Mucosa of stomach (tissue), 1 donor: ENCODE data around the gene MORN3.

Experiments used
- H3K27me3 ChIP-seq: one replicate; pipeline ENCODE4 v1.7.0; 2013; ENCODE audit warnings: mild to moderate bottlenecking, low read length; ENCODE audit not compliant: control insufficient read depth, insufficient read depth
- H3K36me3 ChIP-seq: one replicate; pipeline ENCODE4 v1.7.0; 2013; ENCODE audit warnings: low read length; ENCODE audit not compliant: control insufficient read depth, insufficient read depth
- H3K4me1 ChIP-seq: one replicate; pipeline ENCODE4 v1.7.0; 2013; ENCODE audit warnings: mild to moderate bottlenecking, low read length; ENCODE audit not compliant: control insufficient read depth, insufficient read depth
- H3K4me3 ChIP-seq: one replicate; pipeline ENCODE4 v1.7.0; 2013; ENCODE audit warnings: low read length
- H3K9ac ChIP-seq: one replicate; pipeline ENCODE4 v1.7.0; 2013; ENCODE audit warnings: mild to moderate bottlenecking, low read length, moderate library complexity
- H3K9me3 ChIP-seq: one replicate; pipeline ENCODE4 v1.7.0; 2013; ENCODE audit warnings: mild to moderate bottlenecking, low read length, moderate library complexity; ENCODE audit not compliant: control insufficient read depth
- donor health status: Pancreatic carcinoma.

The MORN3 gene

DNA sequence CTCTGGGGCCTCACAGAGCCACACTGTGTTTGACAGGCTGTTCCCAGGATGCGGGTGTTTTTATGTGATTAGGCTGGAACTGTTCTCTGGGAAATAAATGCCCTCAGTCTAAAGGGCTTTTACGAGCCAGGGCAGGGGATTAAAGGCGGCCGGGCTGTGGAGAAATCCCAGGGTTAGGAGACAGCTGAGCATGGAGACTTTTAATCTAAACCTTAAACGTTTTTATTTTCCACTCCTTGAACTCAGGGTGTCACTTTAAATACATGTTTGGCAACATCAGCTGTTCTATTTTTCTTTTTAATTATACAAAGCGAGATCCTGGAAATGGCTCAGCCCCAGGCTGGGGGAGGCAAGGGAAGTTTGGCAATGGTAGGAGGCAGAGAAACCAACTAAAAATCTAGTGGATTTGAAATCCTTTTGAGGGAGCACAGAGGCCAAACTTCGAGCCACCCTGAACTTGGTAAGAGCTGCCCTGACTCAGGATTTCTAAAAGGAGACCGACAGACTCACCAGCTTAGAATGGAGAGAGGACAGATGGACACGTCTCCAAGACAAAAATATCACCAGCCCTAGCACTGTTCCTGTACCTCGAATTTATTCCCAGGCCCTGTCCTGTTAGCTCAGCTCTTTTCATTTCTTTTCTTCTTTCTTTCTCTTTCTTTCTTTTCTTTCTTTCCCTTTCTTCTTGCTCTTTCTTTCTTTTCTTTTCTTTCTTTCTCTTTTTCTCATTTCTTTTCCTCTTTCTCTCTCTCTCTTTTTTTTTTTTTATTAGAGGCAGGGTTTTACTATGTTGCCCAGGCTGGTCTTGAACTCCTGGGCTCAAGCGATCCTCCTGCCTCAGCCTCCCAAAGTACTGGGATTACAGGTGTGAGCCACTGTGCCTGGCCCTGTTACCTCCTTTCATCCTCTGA, 59.0 kb downstream of the MORN3 start:
- Histone ChIP-seq H3K9ac (no peak overlapping the region), H3K9me3 (no peaks in the 10 kb centered on the region), H3K36me3 (no peaks in the 10 kb centered on the region), H3K4me1 (no peaks in the 10 kb centered on the region), H3K27me3 (no peaks in the 10 kb centered on the region), H3K4me3 (no peak overlapping the region)

DNA sequence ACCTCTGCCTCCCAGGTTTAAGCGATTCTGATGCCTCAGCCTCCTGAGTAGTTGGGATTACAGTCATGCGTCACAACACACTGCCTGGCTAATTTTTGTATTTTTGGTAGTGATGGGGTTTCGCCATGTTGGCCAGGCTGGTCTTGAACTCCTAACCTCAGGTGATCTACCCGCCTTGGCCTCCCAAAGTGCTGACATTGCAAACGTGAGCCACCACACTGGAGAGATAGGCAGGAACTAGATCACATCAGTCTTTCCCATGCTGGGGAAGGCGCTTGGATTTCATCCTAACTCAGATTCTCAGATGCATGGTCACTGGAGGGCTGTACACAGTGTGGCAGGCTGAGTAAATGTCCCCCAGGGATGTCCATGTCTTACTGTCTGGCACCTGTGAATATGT, 61.2 kb downstream of the MORN3 start:
- Histone ChIP-seq H3K36me3 (no peaks in the 10 kb centered on the region), H3K9me3 (no peaks in the 10 kb centered on the region), H3K4me1 (no peaks in the 10 kb centered on the region), H3K4me3 (no peak overlapping the region), H3K27me3 (no peaks in the 10 kb centered on the region), H3K9ac (no peak overlapping the region)

DNA sequence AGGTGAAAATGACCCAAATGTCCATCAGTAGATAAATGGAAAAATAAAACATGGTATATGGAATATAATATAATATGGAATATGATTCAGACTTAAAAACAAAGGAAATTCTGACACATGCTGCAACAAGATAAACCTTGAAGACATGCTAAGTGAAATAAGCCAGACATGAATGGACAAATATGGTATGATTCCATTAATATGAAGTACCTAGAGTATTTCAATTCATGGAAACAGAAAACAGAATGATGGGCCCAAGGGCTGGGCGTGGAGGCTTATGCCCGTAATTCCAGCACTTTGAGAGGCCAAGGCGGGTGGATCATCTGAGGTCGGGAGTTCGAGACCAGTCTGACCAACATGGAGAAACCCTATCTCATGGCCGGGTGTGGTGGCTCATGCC, 65.9 kb downstream of the MORN3 start:
- Histone ChIP-seq H3K9ac (no peak overlapping the region), H3K36me3 (no peaks in the 10 kb centered on the region), H3K4me3 (no peak overlapping the region), H3K4me1 (peaks cover 26% of the 10 kb centered on the region), H3K27me3 (no peaks in the 10 kb centered on the region), H3K9me3 (no peaks in the 10 kb centered on the region)

DNA sequence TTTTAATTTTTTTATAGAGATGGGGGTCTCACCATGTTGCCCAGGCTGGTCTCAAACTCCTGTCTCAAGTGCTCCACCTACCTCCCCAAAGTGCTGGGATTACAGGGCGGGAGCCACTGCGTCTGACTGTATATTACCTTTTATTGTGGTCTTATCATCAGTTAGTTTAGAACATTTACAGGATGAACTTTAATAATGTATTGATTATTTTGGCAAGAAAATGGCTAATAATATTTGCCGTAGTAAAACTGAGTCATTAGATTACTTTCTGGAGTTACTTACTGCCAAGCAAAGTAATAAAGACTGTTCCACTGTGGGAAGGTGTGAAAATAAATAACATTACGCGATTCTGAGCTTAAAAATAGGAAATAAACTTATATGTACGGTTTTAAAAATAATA, 66.7 kb downstream of the MORN3 start:
- no peak overlapping the region for H3K9ac ChIP-seq

DNA sequence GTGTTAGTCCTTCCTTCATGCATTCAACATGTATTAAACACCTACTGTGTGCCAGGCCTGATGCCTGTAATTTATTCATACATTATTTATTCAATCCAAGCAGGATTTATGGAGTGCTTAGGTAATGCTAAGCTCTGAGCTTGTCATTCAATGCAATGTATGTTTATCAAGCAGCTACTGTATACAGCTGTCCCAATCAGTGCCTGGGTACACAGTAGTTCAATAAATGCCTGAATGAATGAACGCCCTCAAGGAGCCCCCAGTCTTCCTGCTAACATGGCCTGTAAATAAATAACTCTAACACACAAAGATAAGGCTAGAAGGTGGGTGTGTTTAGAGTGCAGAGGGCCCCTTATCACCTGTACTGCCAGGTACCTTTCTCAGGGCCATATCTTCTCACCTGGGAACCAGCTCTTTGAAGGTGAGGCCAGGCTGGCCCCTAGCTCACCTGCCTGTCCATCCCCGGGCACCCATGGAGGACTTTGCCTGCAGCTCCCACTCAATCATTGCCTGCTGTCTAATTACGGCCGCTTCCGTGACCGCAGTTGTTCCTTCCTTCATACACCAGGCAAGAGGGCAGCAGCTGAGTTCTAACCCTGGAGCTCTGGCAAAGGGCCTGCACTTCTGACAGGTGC, 68.6 kb downstream of the MORN3 start:
- Histone ChIP-seq H3K9me3 (no peaks in the 10 kb centered on the region), H3K27me3 (no peaks in the 10 kb centered on the region), H3K4me3 (no peak overlapping the region), H3K4me1 (peaks cover 30% of the 10 kb centered on the region), H3K36me3 (no peaks in the 10 kb centered on the region), H3K9ac (no peak overlapping the region)

More for the DNA sequence above, 66.7 kb downstream of the MORN3 start:
- no peaks in the 10 kb centered on the region for H3K36me3 ChIP-seq
- H3K4me3 ChIP-seq: no peak overlapping the region
- H3K4me1 ChIP-seq: peaks cover 30% of the 10 kb centered on the region
- H3K9me3 ChIP-seq: no peaks in the 10 kb centered on the region
- H3K27me3 ChIP-seq: no peaks in the 10 kb centered on the region
